Activated CD8-positive, alpha-beta memory T cell treated with anti-CD3 and anti-CD28 coated beads for 1 hour (primary cell): ENCODE measurements around the gene FHIT.

ENCODE experiments used
- DNase-seq, 2 donors: peaks; one replicate each; pipeline ENCODE4 v3.0.0-alpha.2; 2020; ENCODE audit warnings: low read depth in 1 of 2; ENCODE audit errors: extremely low read depth in 1 of 2

Gene FHIT

GRCh38 chr3:60316121-60316797 lies 935.0 kb downstream of the FHIT start:
- DNase-seq: no peak

- no peak for DNase-seq
Observed at GRCh38 chr3:60313951-60314461, 937.2 kb downstream of the FHIT start.

- DNase-seq: no peak
Observed at GRCh38 chr3:60313231-60313798, 937.9 kb downstream of the FHIT start.

- DNase-seq: no peak
Observed at GRCh38 chr3:60309539-60310268, 941.5 kb downstream of the FHIT start.

GRCh38 chr3:60308808-60309207 lies 942.4 kb downstream of the FHIT start:
- no peak for DNase-seq

- DNase-seq: no peak
Observed at GRCh38 chr3:60307562-60308199, 943.6 kb downstream of the FHIT start.

- no peak for DNase-seq
Observed at GRCh38 chr3:60304112-60304511, 947.1 kb downstream of the FHIT start.

GRCh38 chr3:60303160-60303559 lies 948.1 kb downstream of the FHIT start:
- no peak for DNase-seq

GRCh38 chr3:60301142-60301541 lies 950.1 kb downstream of the FHIT start:
- no peak for DNase-seq

GRCh38 chr3:60298141-60298540 lies 953.1 kb downstream of the FHIT start:
- no peak for DNase-seq

GRCh38 chr3:60294181-60294580 lies 957.1 kb downstream of the FHIT start:
- DNase-seq: no peak

- no peak for DNase-seq
Observed at GRCh38 chr3:60291115-60291514, 960.1 kb downstream of the FHIT start.

GRCh38 chr3:60290122-60290492 lies 961.1 kb downstream of the FHIT start:
- DNase-seq: no peak

- no peak for DNase-seq
Observed at GRCh38 chr3:60289341-60290121, 961.7 kb downstream of the FHIT start.

- no peak for DNase-seq
Observed at GRCh38 chr3:60282866-60283265, 968.4 kb downstream of the FHIT start.

GRCh38 chr3:60281970-60282369 lies 969.3 kb downstream of the FHIT start:
- DNase-seq: no peak

GRCh38 chr3:60277361-60277800 lies 973.9 kb downstream of the FHIT start:
- no peak for DNase-seq

- DNase-seq: no peak
Observed at GRCh38 chr3:60276615-60277014, 974.6 kb downstream of the FHIT start.

GRCh38 chr3:60274646-60275045 lies 976.6 kb downstream of the FHIT start:
- no peak for DNase-seq

- no peak for DNase-seq
Observed at GRCh38 chr3:60274098-60274497, 977.2 kb downstream of the FHIT start.

GRCh38 chr3:60269829-60270266 lies 981.4 kb downstream of the FHIT start:
- DNase-seq: no peak
